Measurements from ENCODE around the gene DEDD. TPM values are rescaled to one million over a fixed set of nuclear protein-coding genes. Genes with fewer than 3 reads are reported as not detected.

Gene DEDD
- polyA plus RNA-seq, 3 donors: 47.6 to 57.0 (median 55.1) TPM

DNA sequence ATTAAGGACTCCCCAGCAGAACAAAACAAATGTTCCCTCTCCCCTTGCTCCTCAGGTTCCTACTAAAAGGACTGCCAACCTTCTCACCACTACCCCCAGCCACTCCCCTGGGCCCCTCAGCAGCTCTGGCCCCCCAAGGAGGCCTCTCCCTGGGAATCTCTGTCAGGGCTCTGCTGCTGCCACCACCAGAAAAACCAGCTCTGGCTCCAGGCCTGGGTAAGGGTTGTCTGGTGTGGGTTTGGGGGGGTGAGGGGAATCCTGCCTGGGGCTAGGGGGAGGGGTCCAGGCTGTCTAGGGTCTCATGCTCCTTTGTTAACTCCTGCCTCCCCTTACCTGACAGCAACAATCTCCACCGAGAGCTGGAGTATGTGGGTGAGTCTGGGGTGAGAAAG lies 47.9 kb downstream of the DEDD start:
- no peak for DNase-seq (ENCODE audit: extremely low read depth in 1 of 11, low read depth in 9 of 11, low spot score in 4 of 11)

DNA sequence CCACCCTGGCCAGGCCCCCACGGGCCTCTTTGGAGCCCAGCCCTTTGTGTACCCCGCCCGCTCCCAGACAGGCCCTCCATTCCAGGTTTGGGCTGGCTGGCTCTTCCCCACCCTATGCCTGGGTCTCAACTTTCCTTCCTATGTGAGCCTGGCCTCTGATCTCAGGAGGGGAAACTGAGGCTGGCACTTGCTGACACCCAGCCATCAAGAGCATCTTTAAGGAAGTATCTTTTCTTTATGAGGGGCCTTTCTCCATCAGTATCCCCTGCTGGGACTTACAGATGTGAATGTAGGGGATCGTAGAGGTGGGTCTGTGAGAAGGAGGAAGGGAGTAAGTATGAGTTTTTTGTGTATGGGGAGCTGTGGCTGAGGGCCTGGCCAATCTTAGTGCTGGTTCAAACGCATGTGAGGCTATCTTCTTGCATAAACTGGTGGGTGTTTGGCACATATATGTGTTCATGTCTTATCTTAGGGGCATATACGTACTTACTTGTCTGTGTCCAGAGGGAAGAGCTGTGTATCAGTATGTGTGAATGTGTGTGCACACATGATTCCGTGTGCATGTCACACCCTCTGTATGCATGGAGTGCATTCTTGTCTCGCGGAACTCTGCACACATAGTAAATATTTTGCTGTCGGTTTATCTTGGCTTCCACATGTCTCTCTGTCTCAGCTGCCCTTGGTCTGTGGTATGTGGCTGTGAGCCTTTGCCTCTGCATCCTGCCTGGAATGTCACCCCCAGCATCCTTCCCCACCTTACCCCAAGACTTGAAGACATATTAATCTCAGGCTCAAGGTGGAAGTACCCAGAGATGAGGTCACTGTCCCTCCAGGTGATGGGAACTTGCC lies 48.5 kb downstream of the DEDD start:
- no peak for DNase-seq (ENCODE audit: extremely low read depth in 1 of 11, low read depth in 9 of 11, low spot score in 4 of 11)

DNA sequence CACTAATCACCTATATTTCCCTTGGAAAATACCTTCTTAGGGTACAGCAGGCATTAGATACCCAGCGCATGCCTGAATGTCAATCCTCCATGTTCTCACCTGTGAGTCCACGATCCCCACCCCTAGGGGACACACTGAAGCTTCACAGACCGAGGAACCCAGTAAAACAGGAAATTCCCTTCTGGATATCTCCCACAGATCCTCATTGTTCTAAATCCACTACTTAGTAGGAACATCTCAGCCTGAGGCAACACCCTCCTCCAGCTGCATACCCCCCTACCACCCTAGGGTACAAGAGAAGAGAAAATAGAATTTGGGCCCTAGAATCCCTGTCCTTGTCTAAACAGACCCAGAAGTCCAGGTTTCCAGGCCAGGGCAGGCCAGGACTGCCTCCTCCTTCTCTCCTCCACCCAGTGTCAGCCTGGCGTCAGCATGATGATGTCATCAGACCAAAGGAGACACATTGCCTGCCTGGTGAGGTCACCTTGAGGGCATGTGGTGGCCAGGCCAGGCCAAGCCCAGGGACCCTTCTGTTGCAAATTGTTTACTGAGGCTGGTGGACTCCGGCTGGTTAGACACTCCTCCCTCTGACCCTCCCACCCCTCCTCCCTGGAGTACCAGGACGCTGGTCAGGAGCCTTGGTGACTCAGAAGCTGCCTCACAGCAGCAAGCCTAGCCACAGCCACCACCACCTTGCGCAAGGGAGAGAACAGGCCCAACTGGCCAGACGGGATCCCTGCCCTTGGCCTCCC lies 49.3 kb downstream of the DEDD start:
- DNase-seq (ENCODE audit: extremely low read depth in 1 of 11, low read depth in 9 of 11, low spot score in 4 of 11): no peak

DNA sequence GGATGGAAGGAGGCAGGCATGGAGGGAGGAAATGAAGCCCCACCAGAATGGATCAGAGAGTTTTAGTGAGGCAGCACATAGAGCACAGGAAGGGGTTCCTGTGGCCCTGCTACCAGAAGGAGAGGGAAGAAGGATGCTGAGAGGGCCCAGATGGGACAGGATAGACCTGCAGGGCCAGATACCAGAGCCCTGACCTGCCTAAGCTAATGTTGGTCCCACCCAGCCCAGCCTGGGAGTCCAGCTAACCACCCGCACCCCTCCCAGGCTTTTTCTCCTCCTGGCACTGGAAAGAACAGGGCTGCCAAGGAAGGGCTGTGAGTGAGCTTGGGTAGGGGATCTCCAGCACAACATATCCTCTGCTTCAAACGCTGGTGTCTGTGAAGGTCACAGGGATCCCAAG lies 50.0 kb downstream of the DEDD start:
- no peak for DNase-seq (ENCODE audit: extremely low read depth in 1 of 11, low read depth in 9 of 11, low spot score in 4 of 11)

DNA sequence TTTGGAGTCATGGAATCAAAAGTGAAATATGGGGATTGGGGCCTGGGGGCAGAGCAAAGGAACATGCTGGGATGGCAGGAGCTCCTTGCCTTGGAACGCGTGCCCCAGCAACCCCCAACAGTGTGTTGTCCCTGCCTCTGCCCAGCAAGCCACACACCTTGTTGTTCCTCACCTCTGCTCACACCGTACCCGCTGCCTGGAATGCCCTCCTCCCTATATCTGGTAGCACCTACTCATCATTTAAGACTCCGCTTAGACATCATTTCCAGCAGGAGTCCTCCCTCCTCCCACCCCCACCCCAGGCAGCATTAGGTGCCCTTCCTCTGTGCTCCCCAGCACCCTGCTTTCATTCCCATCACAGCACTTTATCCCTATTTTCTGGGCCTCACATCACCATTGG lies 50.9 kb downstream of the DEDD start:
- DNase-seq (ENCODE audit: extremely low read depth in 1 of 11, low read depth in 9 of 11, low spot score in 4 of 11): no peak

DNA sequence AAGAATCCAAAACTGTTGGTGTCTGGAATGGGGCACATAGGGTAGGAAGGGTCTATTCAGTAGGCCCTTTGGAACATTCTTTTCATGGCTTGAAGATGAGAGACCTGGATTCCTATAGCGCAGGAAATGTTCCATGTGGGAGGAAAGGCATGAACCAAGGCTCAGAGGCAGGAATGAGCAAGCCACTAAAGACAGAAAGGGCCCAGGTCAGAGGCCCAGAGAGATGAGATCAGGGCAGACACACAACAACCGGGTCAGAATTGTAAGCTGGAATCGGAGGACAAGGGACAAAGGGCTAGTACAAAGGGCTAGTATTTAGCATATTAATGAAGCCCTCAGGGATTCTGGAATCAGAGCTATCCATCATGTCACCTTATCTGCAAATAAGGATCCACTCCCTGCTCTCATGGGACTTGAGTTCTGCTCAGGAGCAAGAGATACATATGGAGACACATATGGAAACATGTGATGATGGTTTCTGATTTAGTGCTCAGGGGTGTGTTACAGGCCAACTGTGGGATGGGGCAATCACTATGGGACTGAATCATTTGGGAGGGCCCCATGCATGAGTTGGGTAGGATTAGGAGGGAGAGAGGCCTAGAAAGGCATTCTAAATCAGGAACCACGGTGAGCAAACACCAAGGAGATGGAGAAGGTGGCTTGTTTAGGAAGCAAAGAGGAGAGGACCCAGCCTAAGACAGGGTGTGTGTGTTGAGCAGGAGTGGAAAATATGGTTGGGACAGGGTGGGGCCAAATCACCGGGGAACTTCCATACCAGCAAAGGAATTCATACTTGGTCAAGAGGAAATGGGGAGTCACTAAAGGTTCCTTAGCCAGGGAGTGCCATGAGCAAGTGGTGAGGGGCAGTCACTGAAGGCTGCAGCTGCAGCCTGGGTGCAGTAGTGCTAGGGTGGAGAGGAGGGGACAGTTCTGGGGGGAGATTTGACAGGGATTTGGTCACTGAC lies 51.7 kb downstream of the DEDD start:
- DNase-seq (ENCODE audit: extremely low read depth in 1 of 11, low read depth in 9 of 11, low spot score in 4 of 11): no peak

DNA sequence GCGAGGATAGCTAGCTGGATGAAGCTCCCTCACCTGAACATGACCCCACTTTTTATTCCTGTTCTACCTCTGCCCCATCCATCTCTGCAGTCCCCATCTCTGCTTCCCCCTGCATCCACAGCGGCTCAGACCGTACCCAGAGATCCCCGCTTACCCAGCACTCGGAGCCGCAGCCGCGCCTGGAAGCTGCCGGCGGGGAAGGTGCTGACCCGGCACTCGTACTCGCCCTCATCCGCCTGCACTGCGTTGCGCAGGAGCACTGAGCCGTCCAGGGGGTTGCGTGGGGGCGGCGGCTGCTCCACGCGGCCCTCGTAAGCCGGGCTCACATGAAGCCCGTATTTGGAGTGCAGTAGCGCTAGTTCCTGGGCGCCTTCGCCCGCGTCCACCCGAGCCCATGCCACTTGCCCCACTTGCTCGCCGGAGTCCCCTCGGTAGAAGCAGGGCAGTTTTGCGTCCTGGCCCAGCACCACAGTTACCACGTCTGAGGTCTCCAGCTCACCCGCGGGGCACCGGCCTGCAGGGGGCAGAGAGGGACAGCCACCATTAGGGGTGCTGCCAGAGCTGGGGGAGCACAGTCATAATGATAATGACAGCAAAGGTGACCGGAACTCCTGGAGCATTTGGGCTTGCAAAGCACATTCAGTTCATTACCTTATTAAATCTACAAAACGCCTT lies 52.9 kb downstream of the DEDD start:
- no peak for DNase-seq (ENCODE audit: extremely low read depth in 1 of 11, low read depth in 9 of 11, low spot score in 4 of 11)

DNA sequence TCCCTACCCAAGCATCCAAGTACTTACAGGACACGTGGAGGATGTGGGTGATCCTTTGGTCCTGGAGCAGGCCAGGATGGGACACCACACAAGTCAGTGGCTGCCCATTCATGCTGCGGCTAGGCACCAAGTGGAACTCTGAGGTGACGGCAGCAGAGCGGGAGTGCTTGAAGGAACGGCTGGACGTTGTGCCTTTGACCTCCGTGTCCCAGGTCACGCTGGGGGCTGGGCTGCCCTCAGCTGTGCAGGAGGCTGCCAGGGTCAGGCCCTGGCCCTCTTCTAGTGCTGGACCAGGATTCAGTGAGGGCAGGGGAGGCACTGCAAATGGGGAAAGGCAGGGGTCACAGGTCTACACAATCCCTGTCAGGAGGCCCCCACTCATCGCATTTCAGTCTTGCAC lies 55.0 kb downstream of the DEDD start:
- no peak for DNase-seq (ENCODE audit: extremely low read depth in 1 of 11, low read depth in 9 of 11, low spot score in 4 of 11)

DNA sequence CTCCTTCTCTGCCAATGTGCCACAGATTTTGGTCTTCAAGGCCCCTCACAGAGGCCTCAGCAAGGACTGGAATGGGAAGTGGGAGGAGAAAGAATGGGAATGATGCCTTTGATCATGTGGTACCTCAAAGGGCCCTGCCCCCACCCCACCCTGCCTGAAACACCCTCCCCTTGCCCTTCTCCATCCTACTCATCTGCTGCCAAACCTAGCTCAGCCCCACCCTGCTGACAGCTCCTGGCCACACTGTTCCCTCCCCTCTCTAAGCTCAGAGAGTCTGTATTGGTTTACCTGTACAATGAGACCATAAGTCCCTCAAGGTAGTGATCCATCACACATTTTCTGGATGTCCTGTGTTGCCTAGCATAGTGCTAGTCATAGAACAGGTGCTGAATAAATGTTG lies 56.1 kb downstream of the DEDD start:
- DNase-seq (ENCODE audit: extremely low read depth in 1 of 11, low read depth in 9 of 11, low spot score in 4 of 11): no peak

DNA sequence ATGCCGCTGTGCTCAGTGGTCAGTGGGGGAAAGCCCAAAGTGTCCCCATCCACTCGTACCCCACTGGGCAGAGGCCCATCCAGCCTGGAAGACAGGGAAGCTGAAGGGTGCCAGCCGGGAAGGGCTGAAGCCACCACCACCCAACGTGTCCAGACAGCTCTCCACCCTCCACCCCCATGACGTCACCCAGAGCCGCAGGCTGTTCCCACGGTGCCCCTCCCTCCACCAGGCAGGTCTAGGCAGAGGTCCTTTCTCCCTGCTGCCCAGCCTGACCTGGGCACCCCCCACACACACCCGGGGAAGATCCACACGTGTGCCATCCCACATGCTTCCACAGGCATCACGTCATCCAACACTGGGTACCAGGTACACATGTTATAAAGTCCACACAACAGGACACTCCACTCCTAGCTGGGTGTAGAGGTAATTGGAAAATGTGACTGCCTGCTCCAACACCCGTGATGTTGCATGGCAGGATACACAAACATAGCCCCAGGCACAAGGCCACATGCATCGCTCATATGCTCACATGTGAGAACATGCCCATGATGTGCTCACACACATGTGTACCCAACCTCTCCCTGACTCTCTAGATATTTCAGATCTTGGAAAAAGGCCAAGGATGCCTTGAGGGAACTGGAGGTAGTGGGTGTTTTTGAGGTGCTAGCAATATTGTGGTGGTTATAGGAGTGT lies 57.6 kb downstream of the DEDD start:
- DNase-seq (ENCODE audit: extremely low read depth in 1 of 11, low read depth in 9 of 11, low spot score in 4 of 11): no peak

DNA sequence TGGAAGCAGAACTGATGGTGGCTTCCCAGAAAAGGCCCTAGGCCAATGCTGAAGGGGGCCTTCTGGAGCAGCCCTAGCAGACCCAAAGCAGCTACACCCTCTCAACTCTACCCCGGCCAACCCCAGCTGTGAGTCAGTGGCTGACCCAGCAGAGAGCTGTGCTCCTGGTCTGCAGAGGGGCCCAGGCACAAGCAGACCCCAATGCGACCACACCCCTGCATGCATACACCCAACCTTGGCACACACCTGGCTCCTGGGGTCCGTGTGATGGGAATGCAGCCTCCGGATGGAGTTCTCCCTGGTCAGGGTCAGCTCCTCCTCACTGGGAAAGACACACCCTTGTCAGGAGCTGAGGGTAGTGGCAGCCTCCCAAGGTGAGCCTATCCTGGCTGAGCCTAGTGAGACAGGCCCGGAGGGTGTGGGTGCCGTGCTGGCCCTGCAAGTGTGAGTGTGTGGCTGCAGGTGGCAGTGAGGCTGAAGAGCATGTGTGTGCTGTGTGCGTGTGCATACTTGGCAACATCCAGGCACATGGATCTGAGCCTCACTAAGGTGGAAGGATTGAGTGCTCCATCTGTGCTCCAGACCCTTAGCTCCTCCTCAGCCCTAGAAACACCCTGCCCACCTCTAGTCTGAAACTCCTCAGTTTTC lies 58.9 kb downstream of the DEDD start:
- no peak for DNase-seq (ENCODE audit: extremely low read depth in 1 of 11, low read depth in 9 of 11, low spot score in 4 of 11)

DNA sequence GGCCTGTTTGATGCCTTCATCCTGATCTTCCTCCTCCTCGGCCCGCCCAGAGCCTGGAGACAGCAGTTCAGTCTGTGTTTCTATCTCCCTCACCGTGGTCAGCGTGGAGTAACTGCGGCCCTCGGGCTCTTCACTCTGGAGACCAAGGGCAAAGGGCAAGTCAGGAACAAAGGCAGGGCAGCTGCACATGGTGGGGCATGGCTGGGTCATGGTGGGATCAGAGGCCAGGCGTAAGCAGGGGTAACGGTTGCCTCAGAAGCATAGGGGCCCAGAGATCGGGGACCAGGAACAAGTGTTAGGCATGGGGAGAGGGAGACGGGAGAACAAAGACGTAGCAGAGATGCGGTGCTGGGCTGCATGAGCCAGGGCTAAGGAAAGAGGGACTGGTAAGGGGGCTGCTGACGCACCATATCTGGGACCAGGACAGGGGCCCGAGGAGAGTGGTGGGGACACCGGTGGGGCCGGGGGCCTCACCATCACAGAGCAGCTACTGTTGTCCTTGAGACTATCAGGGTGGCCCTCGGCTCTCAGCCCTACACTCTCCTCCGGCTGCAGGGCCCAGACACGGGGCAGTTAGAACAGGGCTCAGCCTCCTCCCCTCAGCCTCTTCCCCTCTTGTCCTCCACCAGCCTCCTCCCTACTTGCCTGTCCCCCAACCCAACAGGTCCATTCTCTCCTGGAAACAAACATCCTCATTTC lies 59.6 kb downstream of the DEDD start:
- DNase-seq (ENCODE audit: extremely low read depth in 1 of 11, low read depth in 9 of 11, low spot score in 4 of 11): no peak

DNA sequence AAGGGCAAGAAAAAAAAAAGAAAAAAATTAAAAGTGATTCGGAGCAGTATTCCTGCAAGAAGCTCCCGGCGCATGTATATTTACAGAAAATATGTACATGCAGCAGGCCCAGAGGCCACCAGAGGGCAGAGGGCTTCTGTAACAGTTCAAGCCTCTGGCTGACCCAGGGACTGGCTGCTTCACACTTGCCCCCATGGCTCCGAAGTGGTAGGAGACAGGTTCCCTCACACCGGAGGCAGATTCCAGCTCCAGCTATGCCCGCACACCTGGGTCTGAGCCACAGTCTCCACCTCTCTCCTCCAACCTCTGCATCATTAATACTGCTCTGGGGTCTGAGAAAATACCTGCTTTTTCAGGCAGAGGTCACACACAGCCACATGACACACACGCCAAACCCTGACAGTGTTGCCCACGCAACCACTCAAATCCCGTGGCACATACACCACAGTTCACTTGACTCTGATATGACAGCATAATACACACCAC lies 60.5 kb downstream of the DEDD start:
- no peak for DNase-seq (ENCODE audit: extremely low read depth in 1 of 11, low read depth in 9 of 11, low spot score in 4 of 11)

Measured in renal cortex interstitium (tissue), 11 donors.